HUES48 (cell line): ENCODE results near the gene LDLRAD1.
"Not testable (repeated sequence)": the region's sequence is repeated elsewhere in the genome, so short reads cannot be mapped to it uniquely, and the experiment has no call there.

Experiments
- H3K27ac ChIP-seq: one replicate; pipeline ENCODE4 v1.7.0; 2013; ENCODE audit warnings: low read depth, low read length, inconsistent platforms
- H3K27me3 ChIP-seq: 2 replicates; pipeline ENCODE4 v1.6.1; 2013; ENCODE audit warnings: mild to moderate bottlenecking, low read length; ENCODE audit not compliant: control insufficient read depth, insufficient read depth
- H3K36me3 ChIP-seq: 2 replicates; pipeline ENCODE4 v1.6.1; 2013; ENCODE audit warnings: low read length; ENCODE audit not compliant: control insufficient read depth, insufficient read depth
- H3K4me1 ChIP-seq: 2 replicates; pipeline ENCODE4 v1.6.1; 2013; ENCODE audit warnings: mild to moderate bottlenecking, low read length; ENCODE audit not compliant: control insufficient read depth, insufficient read depth
- H3K4me3 ChIP-seq: 2 replicates; pipeline ENCODE4 v1.5.1; 2013; ENCODE audit warnings: mild to moderate bottlenecking, low read depth, low read length
- H3K9ac ChIP-seq: 2 replicates; pipeline ENCODE4 v1.6.1; 2013; ENCODE audit warnings: mild to moderate bottlenecking, low read depth, low read length, moderate library complexity
- H3K9me3 ChIP-seq: 2 replicates; pipeline ENCODE4 v1.6.1; 2013; ENCODE audit warnings: low read length; ENCODE audit not compliant: control insufficient read depth, insufficient read depth

Gene LDLRAD1

GRCh38 chr1:54017979-54018378, at the start of gene LDLRAD1:
LDLRAD1 (minus strand) TSS chr1:54018186; CDS start chr1:54018112, 74 bp downstream.
- Histone ChIP-seq H3K9me3 (no peaks in the 10 kb centered on the region), H3K27ac (no peak within 1 kb of the TSS), H3K9ac (no peak within 1 kb of the TSS), H3K36me3 (no peaks in the 10 kb centered on the region), H3K4me3 (no peak within 1 kb of the TSS), H3K4me1 (no peaks in the 10 kb centered on the region), H3K27me3 (no peaks in the 10 kb centered on the region)

- H3K9me3 ChIP-seq: no peaks in the 10 kb centered on the region
- no peaks in the 10 kb centered on the region for H3K4me1 ChIP-seq
- no peak overlapping the region for H3K27ac ChIP-seq
Measured at GRCh38 chr1:54064299-54064698, 46.3 kb upstream of the LDLRAD1 start.

DNA sequence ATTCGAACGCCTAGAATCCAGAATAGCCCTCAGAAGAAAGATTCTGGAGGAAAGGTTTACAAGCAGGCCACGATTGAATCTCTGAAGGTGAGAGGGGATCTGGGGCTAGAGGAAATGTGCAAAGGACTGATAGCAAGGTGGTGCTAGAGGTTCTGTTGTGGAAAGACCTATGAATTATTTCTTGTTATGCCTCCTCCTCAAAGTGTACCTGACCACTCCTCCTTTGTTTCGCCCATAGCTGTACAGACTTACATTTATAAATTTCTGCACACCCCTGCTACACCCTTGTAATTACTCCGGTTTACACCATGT, 36.4 kb upstream of the LDLRAD1 start:
- Histone ChIP-seq H3K4me1 (peaks cover 13% of the 10 kb centered on the region), H3K4me3 (peak overlapping the region; percentile 91), H3K27ac (no peak overlapping the region), H3K9ac (0 out of 2 replicates have a peak overlapping the region, but pooled peaks have one; percentile 71), H3K27me3 (no peaks in the 10 kb centered on the region), H3K9me3 (no peaks in the 10 kb centered on the region), H3K36me3 (no peaks in the 10 kb centered on the region)

More at GRCh38 chr1:54064299-54064698, 46.3 kb upstream of the LDLRAD1 start:
- Histone ChIP-seq H3K9ac (no peak overlapping the region), H3K27me3 (no peaks in the 10 kb centered on the region), H3K4me3 (no peak overlapping the region), H3K36me3 (no peaks in the 10 kb centered on the region)

DNA sequence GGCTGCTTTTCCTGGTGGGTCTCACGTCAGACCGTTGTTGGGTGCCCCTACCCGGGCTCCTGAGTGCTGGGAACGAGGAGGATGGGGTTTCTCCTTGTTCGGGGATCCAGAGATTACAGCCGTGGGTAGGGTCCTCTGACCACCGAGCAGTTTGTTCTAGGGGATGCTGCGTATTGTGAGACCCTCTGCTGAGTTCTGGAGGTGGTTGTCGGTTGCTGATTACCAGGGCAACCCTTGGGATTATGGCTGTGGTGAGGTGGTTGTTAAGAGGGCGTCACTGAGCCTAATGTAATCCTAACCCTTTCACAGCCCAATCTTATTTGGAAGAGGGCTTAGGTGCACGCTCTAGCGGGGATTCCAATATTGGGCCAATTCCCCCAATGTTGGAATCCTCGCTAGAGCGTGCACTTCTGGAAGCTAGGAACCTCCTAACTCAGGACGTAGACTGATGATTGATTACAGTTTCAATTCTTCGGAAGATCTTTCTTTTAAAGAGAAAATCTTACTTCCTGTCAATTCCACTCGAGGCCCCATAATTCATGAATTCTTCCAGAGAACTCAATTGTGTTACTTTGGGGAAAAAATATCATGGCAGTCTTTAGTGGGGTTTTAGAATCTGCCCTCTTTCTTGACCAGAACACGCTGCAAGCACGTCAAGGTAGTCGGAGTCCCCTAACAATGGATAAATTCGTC, 35.9 kb upstream of the LDLRAD1 start:
- no peaks in the 10 kb centered on the region for H3K27me3 ChIP-seq
- H3K9me3 ChIP-seq: no peaks in the 10 kb centered on the region
- peaks cover 13% of the 10 kb centered on the region for H3K4me1 ChIP-seq
- H3K36me3 ChIP-seq: no peaks in the 10 kb centered on the region
- H3K9ac ChIP-seq: peak overlapping the region; percentile 71
- H3K27ac ChIP-seq: peak overlapping the region; percentile 90
- H3K4me3 ChIP-seq: peak overlapping the region; percentile 91

- H3K9me3 ChIP-seq: no peaks in the 10 kb centered on the region
- H3K4me1 ChIP-seq: peaks cover 13% of the 10 kb centered on the region
- H3K27ac ChIP-seq: peak within 1 kb of the TSS; percentile 90
- no peaks in the 10 kb centered on the region for H3K27me3 ChIP-seq
- H3K4me3 ChIP-seq: peak within 1 kb of the TSS; percentile 91
- H3K36me3 ChIP-seq: no peaks in the 10 kb centered on the region
- H3K9ac ChIP-seq: peak within 1 kb of the TSS; percentile 71
Measured at GRCh38 chr1:54052934-54053744, 35.2 kb upstream of the LDLRAD1 start, which contains the start of the genes TCEANC2 and TMEM59. TCEANC2 (plus strand) TSS chr1:54053608; CDS start chr1:54054423, 815 bp downstream. TMEM59 (minus strand) TSS chr1:54053204; CDS start chr1:54053188, 16 bp downstream.

- no peaks in the 10 kb centered on the region for H3K27me3 ChIP-seq
- H3K9ac ChIP-seq: peak overlapping the region; percentile 58
- H3K36me3 ChIP-seq: no peaks in the 10 kb centered on the region
- H3K4me1 ChIP-seq: peaks cover 13% of the 10 kb centered on the region
- H3K9me3 ChIP-seq: no peaks in the 10 kb centered on the region
- peak overlapping the region; percentile 91 for H3K4me3 ChIP-seq
- H3K27ac ChIP-seq: peak overlapping the region; percentile 90
Measured at GRCh38 chr1:54052431-54052933, 34.5 kb upstream of the LDLRAD1 start.

GRCh38 chr1:54051933-54052430, 34.0 kb upstream of the LDLRAD1 start:
- H3K27ac ChIP-seq: peak overlapping the region; percentile 90
- H3K4me1 ChIP-seq: peaks cover 13% of the 10 kb centered on the region
- no peaks in the 10 kb centered on the region for H3K9me3 ChIP-seq
- peak overlapping the region; percentile 91 for H3K4me3 ChIP-seq
- peak overlapping the region; percentile 58 for H3K9ac ChIP-seq
- H3K36me3 ChIP-seq: no peaks in the 10 kb centered on the region
- no peaks in the 10 kb centered on the region for H3K27me3 ChIP-seq

GRCh38 chr1:54050435-54050834, 32.4 kb upstream of the LDLRAD1 start:
- H3K9ac ChIP-seq, H3K9me3 ChIP-seq, H3K36me3 ChIP-seq, H3K27ac ChIP-seq, H3K27me3 ChIP-seq, H3K4me3 ChIP-seq: not testable (repeated sequence)
- H3K4me1 ChIP-seq: peaks cover 13% of the 10 kb centered on the region

DNA sequence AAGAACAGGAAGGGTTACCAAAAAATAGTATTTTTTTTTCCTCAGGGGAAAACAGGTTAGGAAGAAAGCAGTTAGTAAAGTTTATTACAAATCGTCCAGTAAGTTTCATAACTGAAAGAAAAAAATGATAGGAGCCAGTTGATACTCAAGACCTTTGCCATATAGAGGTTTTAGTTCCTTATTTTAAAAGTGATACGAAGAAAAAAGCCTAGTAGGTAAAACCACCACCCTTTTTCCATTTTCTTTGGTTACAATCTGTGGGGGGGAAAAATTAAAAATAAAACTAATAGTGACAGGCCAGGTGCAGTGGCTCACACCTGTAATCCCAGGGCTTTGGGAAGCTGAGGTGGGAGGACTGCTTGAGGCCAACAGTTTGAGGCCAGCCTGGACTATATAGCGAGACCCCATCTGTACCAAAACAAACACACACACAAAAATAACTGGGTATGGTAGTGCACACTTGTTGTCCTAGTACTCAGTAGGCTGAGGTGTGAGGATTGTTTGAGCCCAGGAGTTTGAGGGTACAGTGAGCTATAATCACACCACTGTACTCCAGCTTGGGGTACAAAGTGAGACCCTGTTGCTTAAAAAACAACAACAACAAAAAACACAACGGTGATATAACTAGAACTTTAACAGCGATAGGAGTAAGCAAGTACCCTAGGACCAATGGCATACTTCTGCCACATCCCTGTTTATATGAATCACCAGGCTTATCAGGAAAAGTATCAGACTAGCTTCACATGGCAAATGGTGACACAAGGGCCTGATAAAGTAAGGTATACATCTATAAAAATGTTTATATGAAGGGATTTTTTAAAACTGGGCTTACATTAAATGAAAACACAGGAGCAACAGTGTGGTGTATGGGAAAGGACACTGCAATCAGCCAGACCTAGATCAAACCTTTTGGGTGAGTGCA, 29.7 kb upstream of the LDLRAD1 start:
- no peak overlapping the region for H3K27ac ChIP-seq
- H3K27me3 ChIP-seq: no peaks in the 10 kb centered on the region
- no peaks in the 10 kb centered on the region for H3K9me3 ChIP-seq
- H3K4me3 ChIP-seq: no peak overlapping the region
- H3K4me1 ChIP-seq: peaks cover 4% of the 10 kb centered on the region; the same call in 1 of the 2 replicates
- peaks cover 15% of the 10 kb centered on the region for H3K36me3 ChIP-seq
- no peak overlapping the region for H3K9ac ChIP-seq

DNA sequence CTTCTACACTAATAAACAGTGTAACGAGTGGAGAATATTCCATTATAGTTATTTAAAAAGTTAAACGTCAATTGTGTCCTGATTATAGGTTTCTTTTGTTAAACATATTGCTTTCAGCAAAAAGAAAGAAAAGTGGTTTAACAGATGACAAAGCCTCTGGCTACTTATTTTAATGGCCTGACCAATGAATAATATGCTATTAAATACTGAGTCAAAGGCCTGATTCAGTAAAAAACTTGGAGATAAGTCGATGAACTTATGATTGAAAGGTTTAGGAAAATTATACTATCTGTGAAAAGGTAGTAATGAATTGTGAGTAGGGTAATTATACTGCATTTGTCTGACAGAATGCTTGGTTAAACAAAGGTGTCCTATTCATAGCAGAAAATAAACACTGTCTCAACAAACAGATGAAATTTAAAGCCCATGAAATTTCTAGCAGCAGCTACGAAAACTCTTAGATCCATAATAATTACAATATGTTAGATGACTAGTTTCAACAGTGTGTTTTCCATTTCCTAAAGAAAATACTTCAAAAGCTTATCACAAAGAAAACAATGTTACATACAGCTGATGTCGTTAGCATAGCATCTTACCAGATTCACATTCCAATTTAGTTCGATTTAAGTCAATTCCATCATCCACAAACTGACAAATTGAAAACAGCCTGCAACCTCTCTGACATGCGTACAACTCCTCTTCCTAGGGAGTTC, 28.8 kb upstream of the LDLRAD1 start:
- H3K36me3 ChIP-seq: peaks cover 24% of the 10 kb centered on the region
- H3K4me3 ChIP-seq: no peak overlapping the region
- H3K27me3 ChIP-seq: no peaks in the 10 kb centered on the region
- no peak overlapping the region for H3K27ac ChIP-seq
- peaks cover 4% of the 10 kb centered on the region; the same call in 1 of the 2 replicates for H3K4me1 ChIP-seq
- H3K9ac ChIP-seq: no peak overlapping the region
- H3K9me3 ChIP-seq: no peaks in the 10 kb centered on the region
